GM12872 (cell line): ENCODE measurements around the gene KPNA5.

ENCODE experiments used
- CTCF ChIP-seq: IDR thresholded peaks from 3 replicates; pipeline ENCODE4 v1.5.1; 2011; ENCODE audit warnings: low read depth, mild to moderate bottlenecking, low read length, moderate library complexity; ENCODE audit not compliant: insufficient read depth

The KPNA5 gene

GRCh38 chr6:116662202-116662601 lies 18.8 kb upstream of the KPNA5 start:
- no peak for TF ChIP-seq CTCF

- TF ChIP-seq CTCF: no peak
Measured at GRCh38 chr6:116663308-116663707, 17.7 kb upstream of the KPNA5 start.

DNA sequence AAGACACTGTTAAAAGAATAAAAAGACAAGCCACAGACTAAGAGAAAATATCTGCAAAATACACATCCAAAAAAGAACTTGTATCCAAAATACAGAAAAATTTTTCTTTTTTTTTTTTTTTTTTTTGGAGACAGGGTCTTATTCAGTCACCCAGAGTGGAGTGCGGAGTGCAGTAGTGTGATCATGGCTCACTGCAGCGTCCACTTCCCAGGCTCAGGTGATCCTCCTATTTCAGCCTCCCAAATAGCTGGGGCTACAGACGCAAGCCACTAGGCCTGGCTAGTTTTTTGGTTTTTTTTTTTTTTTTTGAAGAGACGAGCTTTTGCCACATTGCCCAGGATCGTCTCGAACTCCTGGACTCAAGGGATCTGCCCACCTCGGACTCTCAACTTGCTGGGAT lies 15.5 kb upstream of the KPNA5 start:
- no peak for TF ChIP-seq CTCF

DNA sequence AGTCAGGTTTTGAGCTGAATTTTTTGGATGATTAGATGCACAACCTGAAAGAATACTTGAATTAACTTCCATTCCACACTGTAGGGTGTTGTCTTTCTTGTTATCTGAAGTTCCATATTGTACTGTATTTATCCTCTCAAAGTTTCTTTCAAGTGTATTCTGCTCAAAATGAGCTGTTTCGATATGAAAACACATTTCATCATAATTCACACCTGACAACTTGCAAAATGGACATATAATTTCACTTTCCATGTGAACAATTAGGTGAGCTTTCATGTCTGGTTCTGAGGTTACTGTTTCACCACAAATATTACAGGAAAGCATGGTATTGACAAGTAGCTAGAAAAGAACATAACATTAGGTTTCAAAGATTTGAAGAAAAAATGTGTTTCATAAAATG lies 14.1 kb upstream of the KPNA5 start:
- TF ChIP-seq CTCF: no peak

DNA sequence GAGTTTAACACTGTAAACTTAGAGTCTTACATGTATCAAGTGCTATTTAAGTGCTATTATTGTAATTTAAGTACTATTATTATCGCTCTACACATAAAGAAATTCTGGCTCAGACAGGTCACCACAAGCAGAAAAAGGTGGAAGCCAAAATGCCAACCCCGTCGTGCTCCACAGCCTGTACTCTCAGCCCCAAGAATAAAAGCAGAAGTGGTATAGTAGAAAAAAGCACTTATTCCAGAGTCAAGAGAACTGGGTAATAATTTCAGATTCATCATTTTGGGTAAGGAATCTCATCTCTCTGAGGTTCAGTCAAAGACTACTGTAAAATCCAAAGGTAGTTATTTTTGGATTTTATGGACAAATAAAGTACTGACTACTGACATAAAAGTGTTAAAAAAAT lies 13.4 kb upstream of the KPNA5 start:
- TF ChIP-seq CTCF: no peak

GRCh38 chr6:116672306-116672705 lies 8.7 kb upstream of the KPNA5 start:
- no peak for TF ChIP-seq CTCF

DNA sequence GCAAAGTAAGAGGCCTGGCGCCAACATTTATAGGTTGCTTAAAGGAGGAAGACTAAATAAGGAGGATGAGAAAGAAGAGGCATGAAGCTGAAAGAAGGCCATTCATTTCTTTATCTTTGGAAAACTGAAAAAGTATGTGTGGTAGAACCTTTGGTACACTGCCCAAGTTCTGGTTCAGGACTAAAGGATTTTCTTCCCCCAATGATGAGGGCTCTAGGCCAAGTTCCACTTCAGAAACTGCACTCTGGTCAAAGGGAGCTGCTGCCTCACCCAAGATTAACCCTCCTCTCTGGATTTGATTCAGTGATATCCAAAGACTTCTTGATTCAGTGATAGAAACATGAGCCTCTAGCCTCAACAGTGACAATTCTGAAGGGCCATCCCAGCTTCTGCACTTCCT lies 5.0 kb upstream of the KPNA5 start:
- TF ChIP-seq CTCF: no peak

DNA sequence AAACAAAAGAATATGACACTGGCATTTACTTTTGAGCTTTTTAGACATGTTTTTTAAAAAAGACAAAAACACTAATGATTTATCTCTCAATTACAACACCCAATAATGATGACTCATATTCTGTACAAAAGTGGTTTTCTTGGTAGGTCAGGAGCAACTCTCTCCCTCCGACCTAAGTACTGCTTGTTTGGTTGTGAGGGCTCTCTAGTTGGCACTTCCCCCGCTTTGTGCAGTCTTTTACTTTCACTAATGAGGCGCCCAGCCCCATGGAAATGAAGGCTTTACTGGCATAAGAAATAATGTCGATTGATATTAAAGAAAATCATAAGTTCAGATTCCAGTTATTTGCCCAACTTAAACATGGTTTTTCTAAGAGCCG lies 1.3 kb downstream of the KPNA5 start:
- no peak for TF ChIP-seq CTCF
